Activated CD4-positive, alpha-beta T cell treated with anti-CD3 and anti-CD28 coated beads, Interleukin-2, amount 50 U/mL, for 24 hours (primary cell): ENCODE results near the gene REL.
"Not testable (repeated sequence)": the region's sequence is repeated elsewhere in the genome, so short reads cannot be mapped to it uniquely, and the experiment has no call there.

Experiments
- DNase-seq, 2 donors: peaks; one replicate each; pipeline ENCODE4 v3.0.0-alpha.2; 2020; ENCODE audit warnings: low read depth in 1 of 2, low spot score in 1 of 2

Gene REL

GRCh38 chr2:60881047-60881932 lies at the start of gene REL:
Gene REL (plus strand): TSS chr2:60881574. CDS start chr2:60881841, 267 bp downstream.
- DNase-seq, result peak; percentile 80 to 82

GRCh38 chr2:60831921-60832320 lies 49.5 kb upstream of the REL start:
- DNase-seq, result no peak

- no peak for DNase-seq
These were observed 48.8 kb upstream of the REL start for GRCh38 chr2:60832621-60833020.

GRCh38 chr2:60834270-60834717 lies 47.1 kb upstream of the REL start:
- no peak for DNase-seq

GRCh38 chr2:60836491-60836890 lies 44.9 kb upstream of the REL start:
- DNase-seq, result no peak

GRCh38 chr2:60837123-60837522 lies 44.3 kb upstream of the REL start:
- no peak for DNase-seq

GRCh38 chr2:60838481-60838880 lies 42.9 kb upstream of the REL start:
- DNase-seq, result no peak

- DNase-seq, result no peak
These were observed 42.1 kb upstream of the REL start for GRCh38 chr2:60839126-60839813.

- no peak for DNase-seq
These were observed 40.5 kb upstream of the REL start for GRCh38 chr2:60840880-60841279.

- no peak for DNase-seq
These were observed 38.4 kb upstream of the REL start for GRCh38 chr2:60843006-60843405.

GRCh38 chr2:60844105-60844504 lies 37.3 kb upstream of the REL start:
- peak in 1 of 2 donors; percentile 34 for DNase-seq

- DNase-seq, result no peak
These were observed 33.5 kb upstream of the REL start for GRCh38 chr2:60847854-60848253.

GRCh38 chr2:60849187-60849586 lies 32.2 kb upstream of the REL start:
- DNase-seq, result no peak

- DNase-seq, result no peak
These were observed 29.0 kb upstream of the REL start for GRCh38 chr2:60852282-60852860.

GRCh38 chr2:60853531-60853930 lies 27.8 kb upstream of the REL start:
- DNase-seq, result no peak

- DNase-seq, result no peak
These were observed 25.2 kb upstream of the REL start for GRCh38 chr2:60855989-60856669.

- no peak for DNase-seq
These were observed 24.3 kb upstream of the REL start for GRCh38 chr2:60857056-60857455.

GRCh38 chr2:60858897-60859311 lies 22.5 kb upstream of the REL start:
- DNase-seq, result no peak

GRCh38 chr2:60861736-60862135 lies 19.6 kb upstream of the REL start:
- no peak for DNase-seq

- DNase-seq, result no peak
These were observed 18.7 kb upstream of the REL start for GRCh38 chr2:60862642-60863041.

- not testable (repeated sequence) for DNase-seq
These were observed 16.0 kb upstream of the REL start for GRCh38 chr2:60865361-60865760.
